Measurements from ENCODE around the gene TREML4.

TREML4 gene

GRCh38 chr6:41193884-41194283 is 34.3 kb upstream of the TREML4 start:
- no peaks in the 10 kb centered on the region for H3F3A ChIP-seq (ENCODE audit: low read depth)

GRCh38 chr6:41194386-41194785 is 33.8 kb upstream of the TREML4 start:
- Histone ChIP-seq H3K9me2 (replicated peaks; ENCODE audit: low read depth, low read length) (no peaks in the 10 kb centered on the region), H3K9ac (ENCODE audit: low read depth, low read length, poor library complexity, severe bottlenecking) (no peak overlapping the region), H2AFZ (ENCODE audit: low read length) (no peak overlapping the region), H3K4me3 (ENCODE audit: low read length, poor library complexity, severe bottlenecking) (no peak overlapping the region), H3K9me3 (ENCODE audit: insufficient read depth, low read depth, low read length) (peaks cover 4% of the 10 kb centered on the region; the same call in 1 of the 2 replicates), H3K4me1 (ENCODE audit: insufficient read depth, low read length, poor library complexity, severe bottlenecking) (peaks cover 5% of the 10 kb centered on the region), H3K27me3 (ENCODE audit: insufficient read depth, low read length, poor library complexity, severe bottlenecking) (no peaks in the 10 kb centered on the region), H3K36me3 (ENCODE audit: insufficient read depth, low read length) (no peaks in the 10 kb centered on the region), H3K79me2 (ENCODE audit: insufficient read depth, low read length) (no peaks in the 10 kb centered on the region), H3F3A (ENCODE audit: low read depth) (no peaks in the 10 kb centered on the region), H3K4me2 (ENCODE audit: low read depth, low read length, poor library complexity, severe bottlenecking) (no peak overlapping the region), H4K20me1 (ENCODE audit: insufficient read depth, low read length, poor library complexity, severe bottlenecking) (no peaks in the 10 kb centered on the region)
- TF ChIP-seq, protein P1, sequence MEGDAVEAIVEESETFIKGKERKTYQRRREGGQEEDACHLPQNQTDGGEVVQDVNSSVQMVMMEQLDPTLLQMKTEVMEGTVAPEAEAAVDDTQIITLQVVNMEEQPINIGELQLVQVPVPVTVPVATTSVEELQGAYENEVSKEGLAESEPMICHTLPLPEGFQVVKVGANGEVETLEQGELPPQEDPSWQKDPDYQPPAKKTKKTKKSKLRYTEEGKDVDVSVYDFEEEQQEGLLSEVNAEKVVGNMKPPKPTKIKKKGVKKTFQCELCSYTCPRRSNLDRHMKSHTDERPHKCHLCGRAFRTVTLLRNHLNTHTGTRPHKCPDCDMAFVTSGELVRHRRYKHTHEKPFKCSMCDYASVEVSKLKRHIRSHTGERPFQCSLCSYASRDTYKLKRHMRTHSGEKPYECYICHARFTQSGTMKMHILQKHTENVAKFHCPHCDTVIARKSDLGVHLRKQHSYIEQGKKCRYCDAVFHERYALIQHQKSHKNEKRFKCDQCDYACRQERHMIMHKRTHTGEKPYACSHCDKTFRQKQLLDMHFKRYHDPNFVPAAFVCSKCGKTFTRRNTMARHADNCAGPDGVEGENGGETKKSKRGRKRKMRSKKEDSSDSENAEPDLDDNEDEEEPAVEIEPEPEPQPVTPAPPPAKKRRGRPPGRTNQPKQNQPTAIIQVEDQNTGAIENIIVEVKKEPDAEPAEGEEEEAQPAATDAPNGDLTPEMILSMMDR (conservative IDR thresholded peaks at IDR 0.05; ENCODE audit: low read length): no peak
- no peak for TF ChIP-seq EZH2phosphoT487 (IDR thresholded peaks at IDR 0.05; ENCODE audit: borderline replicate concordance)

More at GRCh38 chr6:41193884-41194283, 34.3 kb upstream of the TREML4 start:
- Histone ChIP-seq H3K4me1 (ENCODE audit: insufficient read depth, low read length, poor library complexity, severe bottlenecking) (no peaks in the 10 kb centered on the region), H3K4me2 (ENCODE audit: low read depth, low read length, poor library complexity, severe bottlenecking) (no peak overlapping the region), H4K20me1 (ENCODE audit: insufficient read depth, low read length, poor library complexity, severe bottlenecking) (no peaks in the 10 kb centered on the region), H3K4me3 (ENCODE audit: low read length, poor library complexity, severe bottlenecking) (no peak overlapping the region), H3K9ac (ENCODE audit: low read depth, low read length, poor library complexity, severe bottlenecking) (no peak overlapping the region), H2AFZ (ENCODE audit: low read length) (no peak overlapping the region), H3K9me2 (replicated peaks; ENCODE audit: low read depth, low read length) (no peaks in the 10 kb centered on the region), H3K36me3 (ENCODE audit: insufficient read depth, low read length) (no peaks in the 10 kb centered on the region), H3K79me2 (ENCODE audit: insufficient read depth, low read length) (no peaks in the 10 kb centered on the region), H3K27me3 (ENCODE audit: insufficient read depth, low read length, poor library complexity, severe bottlenecking) (no peaks in the 10 kb centered on the region), H3K9me3 (ENCODE audit: insufficient read depth, low read depth, low read length) (peaks cover 4% of the 10 kb centered on the region; the same call in 1 of the 2 replicates)
- TF ChIP-seq, protein P1 (conservative IDR thresholded peaks at IDR 0.05; ENCODE audit: low read length): no peak
- TF ChIP-seq EZH2phosphoT487 (IDR thresholded peaks at IDR 0.05; ENCODE audit: borderline replicate concordance): no peak

GRCh38 chr6:41197234-41197633 is 30.9 kb upstream of the TREML4 start:
- no peaks in the 10 kb centered on the region for H4K20me1 ChIP-seq (ENCODE audit: insufficient read depth, low read length, poor library complexity, severe bottlenecking)
- TF ChIP-seq EZH2phosphoT487 (IDR thresholded peaks at IDR 0.05; ENCODE audit: borderline replicate concordance): no peak
- TF ChIP-seq, protein P1 (conservative IDR thresholded peaks at IDR 0.05; ENCODE audit: low read length): no peak
- H3K9me3 ChIP-seq (ENCODE audit: insufficient read depth, low read depth, low read length): no peaks in the 10 kb centered on the region
- no peaks in the 10 kb centered on the region for H3K36me3 ChIP-seq (ENCODE audit: insufficient read depth, low read length)
- H3K4me1 ChIP-seq (ENCODE audit: insufficient read depth, low read length, poor library complexity, severe bottlenecking): peaks cover 33% of the 10 kb centered on the region
- H3K9me2 ChIP-seq (replicated peaks; ENCODE audit: low read depth, low read length): no peaks in the 10 kb centered on the region
- H3K4me3 ChIP-seq (ENCODE audit: low read length, poor library complexity, severe bottlenecking): no peak overlapping the region
- peaks cover 20% of the 10 kb centered on the region for H3F3A ChIP-seq (ENCODE audit: low read depth)
- no peaks in the 10 kb centered on the region for H3K27me3 ChIP-seq (ENCODE audit: insufficient read depth, low read length, poor library complexity, severe bottlenecking)
- H3K79me2 ChIP-seq (ENCODE audit: insufficient read depth, low read length): no peaks in the 10 kb centered on the region
- H3K4me2 ChIP-seq (ENCODE audit: low read depth, low read length, poor library complexity, severe bottlenecking): no peak overlapping the region
- no peak overlapping the region for H3K9ac ChIP-seq (ENCODE audit: low read depth, low read length, poor library complexity, severe bottlenecking)
- H2AFZ ChIP-seq (ENCODE audit: low read length): no peak overlapping the region
